HG03175 (cell line): ENCODE data around the gene PTGR1.
"Not testable (repeated sequence)": the region's sequence is repeated elsewhere in the genome, so short reads cannot be mapped to it uniquely, and the experiment has no call there.

ENCODE experiments used
- ATAC-seq: cut with Tn5 transposase; IDR thresholded peaks from one replicate; pipeline ENCODE4 v1.9.1; 2021; ENCODE audit warnings: mild to moderate bottlenecking, moderate library complexity; ENCODE audit not compliant: unreplicated experiment

The PTGR1 gene

DNA sequence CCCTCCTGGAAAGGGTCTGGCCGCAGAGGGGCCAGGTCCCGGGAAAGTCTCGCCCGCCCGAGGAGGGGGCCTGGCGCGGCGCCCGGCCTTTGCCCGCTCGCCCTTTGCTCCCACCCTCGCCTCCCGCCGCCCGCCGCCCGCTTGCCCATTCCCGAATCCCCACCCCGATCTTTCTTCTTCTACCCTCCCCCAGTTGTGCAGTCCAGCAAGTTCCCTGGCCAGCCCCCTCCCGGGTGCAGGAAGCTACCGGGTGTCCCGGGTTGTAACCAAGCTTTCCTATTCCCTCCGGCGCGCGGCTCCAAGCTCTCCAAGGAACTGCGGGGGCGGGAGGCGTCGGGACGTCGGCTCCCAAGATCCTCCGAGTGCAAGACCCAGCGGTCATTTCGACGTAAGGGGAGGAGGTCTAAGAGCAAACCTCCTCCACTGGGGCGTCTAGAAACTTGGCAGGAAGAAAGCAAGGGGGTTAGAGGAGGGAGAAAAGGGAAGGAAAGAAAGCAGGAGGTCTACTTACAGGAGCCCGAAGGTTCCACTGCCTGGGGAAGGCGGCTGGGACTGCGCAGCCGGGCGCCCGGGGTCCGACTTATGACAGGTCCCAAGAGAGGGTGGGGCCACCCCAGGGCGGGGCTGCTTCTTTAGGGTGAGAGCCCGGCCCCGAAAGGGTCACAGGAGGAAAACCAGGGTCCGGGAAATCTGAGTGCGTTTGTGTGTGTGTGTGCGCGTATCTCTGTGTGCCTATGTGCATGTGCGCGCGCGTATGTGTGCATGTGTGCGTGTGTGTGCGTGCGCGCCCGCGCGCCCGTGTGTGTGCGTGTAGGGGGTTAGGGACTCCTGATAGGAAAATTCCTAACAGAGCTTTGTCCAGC lies at the start of gene PTGR1:
PTGR1 (minus strand) TSS at position 556 of the 863 bp plus-strand sequence. CDS start 2,225 bp downstream, outside the sequence.
- ATAC-seq, result no peak

DNA sequence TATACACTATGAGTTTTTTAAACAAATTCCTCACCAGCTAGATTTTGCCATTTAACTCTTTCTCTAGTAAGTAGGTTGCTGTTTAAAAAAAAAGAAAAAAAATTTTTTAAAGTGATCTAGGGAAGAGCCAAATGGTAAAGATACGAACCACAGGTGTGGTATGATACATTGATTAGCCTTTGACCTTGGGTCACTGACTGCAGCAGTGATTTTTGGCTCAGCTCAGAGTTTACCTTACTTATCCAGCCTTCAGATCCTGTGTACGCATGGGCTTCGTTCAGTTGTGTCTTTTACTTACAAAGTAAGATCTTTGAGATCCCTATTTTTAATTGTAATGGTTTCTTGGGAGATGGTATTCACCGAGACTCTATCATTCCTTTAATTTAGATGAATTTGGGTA lies 49.6 kb upstream of the PTGR1 start:
- ATAC-seq, result no peak

DNA sequence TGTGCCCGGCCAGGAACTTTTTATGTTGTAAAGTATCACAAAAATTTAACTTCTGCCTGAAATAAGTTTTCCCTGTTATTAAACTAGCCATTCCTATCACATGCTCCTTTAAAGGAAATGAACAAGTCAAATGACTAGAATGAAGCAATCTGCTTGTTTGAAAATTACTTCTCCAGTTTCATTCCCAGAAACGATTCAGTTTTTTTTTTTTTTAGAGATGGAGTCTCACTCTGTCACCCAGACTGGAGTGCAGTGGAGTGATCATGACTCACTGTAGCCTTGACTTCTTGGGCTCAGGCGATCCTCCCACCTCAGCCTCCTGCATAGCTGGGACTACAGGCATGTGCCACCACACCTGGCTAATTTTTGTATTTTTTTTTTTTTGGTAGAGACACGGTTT lies 48.6 kb upstream of the PTGR1 start:
- ATAC-seq, result no peak

DNA sequence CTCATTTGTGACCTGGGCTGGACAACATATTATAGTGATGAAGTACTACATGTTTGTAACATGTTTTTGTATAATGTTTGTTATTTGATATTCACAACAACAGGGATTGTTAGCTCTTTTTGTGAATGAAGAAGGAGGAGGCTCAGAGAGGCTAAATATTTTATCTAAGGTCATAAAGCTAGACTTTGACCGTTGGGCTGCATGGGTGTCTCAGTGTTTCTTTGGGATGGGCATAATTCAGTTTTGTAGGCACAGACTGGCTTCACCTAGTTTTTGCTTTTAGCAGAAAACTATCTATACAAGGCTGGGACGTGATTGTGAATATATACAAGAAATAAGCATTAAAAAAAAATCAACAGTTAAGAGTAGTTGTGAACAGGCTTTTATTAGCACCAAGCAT lies 47.0 kb upstream of the PTGR1 start:
- ATAC-seq, result no peak

DNA sequence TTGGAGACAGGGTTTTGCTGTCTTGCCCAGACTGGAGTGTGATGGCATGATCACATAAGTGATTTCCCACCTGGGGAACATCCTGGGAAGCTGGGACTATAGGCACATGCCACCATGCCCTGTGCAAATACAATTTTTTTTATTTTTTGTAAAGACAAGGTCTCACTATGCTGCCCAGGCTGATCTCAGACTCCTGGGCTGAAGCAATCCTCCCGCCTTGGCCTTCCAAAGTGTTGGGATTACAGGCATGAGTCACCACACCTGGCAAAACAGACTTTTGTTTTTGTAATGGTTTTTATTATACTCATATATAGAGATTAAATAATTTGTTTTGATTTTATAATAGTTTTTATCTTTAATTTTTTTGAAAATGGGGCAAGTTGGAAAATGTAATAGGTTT lies 46.4 kb upstream of the PTGR1 start:
- no peak for ATAC-seq

DNA sequence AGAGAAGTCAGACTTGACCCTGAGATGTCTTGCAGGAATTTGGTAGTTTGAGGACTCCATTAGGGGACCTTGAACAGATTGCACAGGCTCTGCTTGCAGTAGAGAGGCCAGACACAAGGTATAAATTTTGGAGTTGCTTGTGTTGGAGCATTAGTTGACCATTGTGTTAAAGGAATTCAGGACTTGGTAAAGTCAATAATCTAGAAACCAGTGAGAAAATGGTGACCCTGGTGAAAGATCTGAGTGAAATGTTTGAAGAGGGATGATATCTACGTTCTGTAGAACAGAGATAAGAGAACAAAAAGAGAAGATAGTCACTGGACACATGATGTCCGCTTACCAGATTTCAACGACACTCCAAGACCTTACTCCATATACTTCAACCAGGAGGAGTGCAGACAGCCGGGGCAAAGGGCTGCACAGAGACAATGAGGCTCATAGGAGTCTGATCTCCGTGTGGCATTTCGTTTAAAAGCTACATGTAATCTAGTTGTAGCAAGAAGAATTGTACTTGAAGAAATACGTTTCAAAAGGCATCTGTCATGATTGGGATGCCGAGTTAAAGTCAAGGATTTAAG lies 44.8 kb upstream of the PTGR1 start:
- ATAC-seq, result no peak

DNA sequence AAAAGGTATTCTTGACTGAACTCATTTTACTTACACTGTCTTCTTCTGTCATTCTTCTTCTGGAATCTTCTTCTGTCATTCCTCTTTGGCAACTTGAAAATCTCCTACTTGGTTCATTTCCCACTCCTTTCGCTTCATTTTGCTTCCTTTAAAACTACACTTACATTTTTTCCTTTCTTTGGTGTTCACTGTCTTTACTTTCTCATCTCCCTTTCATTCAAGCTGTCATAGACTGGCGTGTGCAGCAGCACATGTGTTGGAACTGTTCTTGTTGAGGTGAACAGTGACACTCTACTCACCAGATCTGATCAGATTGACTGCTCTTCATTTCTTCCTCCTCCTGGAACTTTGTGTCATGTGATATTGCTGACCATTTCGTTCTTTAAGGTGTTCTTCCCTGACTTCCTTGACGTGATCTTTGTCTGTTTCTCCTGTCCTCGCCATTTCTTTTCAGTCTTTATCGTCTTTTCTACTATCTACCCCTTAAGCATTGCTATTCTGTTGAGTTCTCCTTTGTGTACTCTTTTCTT lies 38.0 kb upstream of the PTGR1 start:
- ATAC-seq, result no peak

DNA sequence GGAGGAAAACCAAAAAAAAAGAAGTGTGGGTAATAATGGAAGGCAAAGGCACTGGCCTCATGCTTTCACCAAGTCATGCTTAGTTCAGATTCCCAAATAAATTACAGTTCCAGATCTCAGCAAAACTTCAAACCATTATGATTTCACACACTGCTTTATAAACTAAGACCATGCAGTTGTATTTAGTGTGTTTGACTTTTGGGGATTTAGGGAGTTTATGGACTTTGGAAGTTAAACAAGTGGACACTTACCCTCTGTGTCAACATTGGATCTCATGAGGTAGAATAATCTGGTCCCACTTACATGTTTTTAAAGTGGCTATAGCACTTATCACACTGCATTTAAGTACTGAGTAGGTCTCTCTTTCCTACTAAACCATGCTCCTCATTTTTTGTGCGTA lies 35.4 kb upstream of the PTGR1 start:
- ATAC-seq, result no peak

DNA sequence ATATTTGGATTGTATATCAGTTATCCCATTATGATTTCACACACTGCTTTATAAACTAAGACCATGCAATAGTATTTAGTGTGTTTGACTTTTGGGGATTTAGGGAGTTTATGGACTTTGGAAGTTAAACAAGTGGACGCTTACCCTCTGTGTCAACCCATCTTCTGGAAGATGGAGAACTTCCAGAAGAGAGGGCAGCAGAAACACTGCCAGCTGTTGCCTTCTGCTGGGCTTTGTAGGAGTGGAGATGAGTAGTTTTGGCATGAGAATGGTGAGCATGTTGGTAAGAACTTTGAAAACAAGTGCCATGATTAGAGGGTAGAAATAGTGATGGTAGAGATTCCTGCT lies 33.9 kb upstream of the PTGR1 start:
- ATAC-seq, result no peak

DNA sequence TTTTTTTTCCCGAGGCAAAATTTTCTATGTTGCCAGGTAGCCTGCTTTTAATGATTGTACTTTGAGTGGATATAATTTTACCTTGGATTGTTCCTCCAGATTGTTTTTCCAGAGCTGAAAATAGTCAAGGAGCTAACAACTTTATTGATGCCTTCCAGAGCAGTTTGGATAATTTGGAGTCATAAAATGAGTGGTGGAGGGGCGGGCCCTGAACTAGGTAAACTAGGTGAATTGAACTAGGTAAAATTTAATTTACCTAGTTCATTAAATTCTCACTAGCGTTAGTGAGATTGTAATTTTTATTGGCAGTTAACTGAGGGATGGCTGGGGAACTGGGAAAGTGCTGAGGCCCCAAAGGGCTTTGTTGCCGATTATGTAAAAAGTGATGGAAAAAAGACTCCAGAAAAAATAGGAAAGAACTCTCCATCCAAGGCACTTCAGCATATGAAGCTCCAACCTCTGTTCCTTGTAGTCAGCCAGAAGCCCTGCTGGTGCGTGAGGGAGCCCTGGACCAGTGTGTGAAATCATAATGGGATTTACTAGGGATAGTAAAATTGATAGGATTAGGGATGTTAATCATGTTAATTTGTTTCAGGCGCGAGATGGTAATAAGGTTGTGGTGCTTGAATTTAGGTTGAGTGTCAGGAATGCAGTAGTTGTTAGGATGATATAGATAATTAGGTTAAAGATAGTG lies 33.4 kb upstream of the PTGR1 start:
- ATAC-seq, result no peak

DNA sequence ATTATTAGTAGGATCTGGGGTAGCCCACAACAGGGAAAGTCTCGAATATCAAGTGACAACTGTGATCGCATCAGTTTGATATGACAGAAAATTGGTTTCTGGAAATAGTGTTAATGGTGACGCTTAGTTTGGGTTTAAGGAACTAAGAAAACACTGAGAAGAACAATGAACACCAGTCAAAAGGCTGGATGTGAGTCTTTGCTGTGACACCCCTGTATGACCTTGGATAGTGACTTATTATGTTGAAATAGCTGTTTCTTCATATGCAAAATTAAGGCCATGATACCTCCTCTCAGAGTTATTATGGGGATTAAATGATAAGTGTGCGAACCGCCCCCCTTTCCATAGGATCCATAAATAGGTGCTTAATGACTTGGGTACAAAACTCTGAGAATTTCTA lies 32.6 kb upstream of the PTGR1 start:
- no peak for ATAC-seq

DNA sequence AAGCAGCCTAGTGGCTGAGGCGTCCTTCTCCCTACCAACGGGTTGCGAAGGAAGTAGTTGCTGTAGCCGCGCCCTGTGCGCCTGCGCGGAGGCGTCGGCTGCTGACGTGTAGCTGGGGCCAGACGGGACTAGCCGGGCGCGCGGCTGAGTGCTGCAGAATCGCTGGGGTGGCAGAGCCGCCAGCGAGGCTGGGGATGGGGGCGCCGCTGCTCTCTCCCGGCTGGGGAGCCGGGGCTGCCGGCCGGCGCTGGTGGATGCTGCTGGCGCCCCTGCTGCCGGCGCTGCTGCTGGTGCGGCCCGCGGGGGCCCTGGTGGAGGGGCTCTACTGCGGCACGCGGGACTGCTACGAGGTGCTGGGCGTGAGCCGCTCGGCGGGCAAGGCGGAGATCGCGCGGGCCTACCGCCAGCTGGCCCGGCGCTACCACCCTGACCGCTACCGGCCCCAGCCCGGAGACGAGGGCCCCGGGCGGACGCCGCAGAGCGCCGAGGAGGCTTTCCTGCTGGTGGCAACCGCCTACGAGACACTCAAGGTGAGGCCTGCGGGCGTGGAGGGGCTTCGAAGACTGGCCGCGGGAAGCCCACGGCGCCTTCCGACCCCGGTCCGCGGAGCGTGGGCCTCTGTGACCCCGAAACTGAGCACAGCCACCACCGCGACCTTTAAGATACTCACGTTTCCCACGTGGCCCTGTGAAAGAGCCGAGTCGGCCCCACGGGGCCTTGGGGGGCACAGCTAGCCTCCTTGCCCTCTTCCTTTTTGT lies 31.9 kb upstream of the PTGR1 start, which contains the start of gene DNAJC25:
DNAJC25 (plus strand) TSS at position 121 of the 758 bp plus-strand sequence; CDS start at position 195, 74 bp downstream.
- ATAC-seq, result peak; percentile 97

DNA sequence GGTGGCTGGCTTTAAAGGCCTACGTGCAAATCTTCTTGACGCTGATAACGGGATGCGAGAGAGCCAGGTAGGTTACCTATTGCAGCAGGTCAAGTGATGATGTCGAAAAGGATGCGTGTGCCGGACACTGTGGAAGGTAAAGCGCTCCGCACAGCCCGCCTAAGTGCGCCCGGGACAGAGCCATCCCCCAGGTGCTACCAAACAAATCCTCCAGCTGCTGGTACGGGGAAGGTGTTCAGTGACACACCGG lies 31.4 kb upstream of the PTGR1 start:
- no peak for ATAC-seq

DNA sequence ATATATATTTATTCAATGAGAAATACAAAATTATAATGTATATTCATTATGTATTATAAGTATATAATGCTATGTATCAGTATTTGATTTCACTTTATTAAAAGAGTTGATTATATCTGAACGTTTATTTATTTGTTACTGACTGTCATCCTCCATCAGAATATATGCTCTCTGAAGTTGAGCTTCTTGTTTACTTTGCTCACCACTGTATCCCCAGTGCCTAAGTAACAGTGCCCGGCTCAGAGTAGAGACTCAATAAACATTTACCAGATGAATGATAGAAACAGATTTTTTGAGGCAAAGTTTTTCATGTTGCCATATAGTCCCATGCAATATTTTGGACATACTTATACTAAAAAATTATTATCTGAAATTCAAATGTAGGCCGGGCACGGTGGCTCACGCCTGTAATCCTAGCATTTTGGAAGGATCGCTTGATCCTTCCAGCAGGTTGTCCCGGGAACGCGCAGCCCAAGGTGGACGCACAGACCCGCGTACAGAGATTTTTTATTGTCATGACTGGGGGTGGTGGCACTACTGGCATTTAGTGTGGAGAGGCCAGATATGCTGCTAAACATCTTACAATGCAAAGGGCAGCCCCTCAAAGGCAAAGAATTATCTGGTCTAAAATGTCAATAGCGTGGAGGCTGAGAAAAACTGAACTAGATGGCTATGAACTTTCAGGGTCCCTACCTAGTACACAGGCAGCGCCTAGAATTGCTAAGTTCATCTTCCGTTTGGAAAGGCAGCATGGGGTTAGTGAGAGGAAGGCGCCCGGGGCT lies 30.9 kb upstream of the PTGR1 start:
- peak; percentile 29 for ATAC-seq

DNA sequence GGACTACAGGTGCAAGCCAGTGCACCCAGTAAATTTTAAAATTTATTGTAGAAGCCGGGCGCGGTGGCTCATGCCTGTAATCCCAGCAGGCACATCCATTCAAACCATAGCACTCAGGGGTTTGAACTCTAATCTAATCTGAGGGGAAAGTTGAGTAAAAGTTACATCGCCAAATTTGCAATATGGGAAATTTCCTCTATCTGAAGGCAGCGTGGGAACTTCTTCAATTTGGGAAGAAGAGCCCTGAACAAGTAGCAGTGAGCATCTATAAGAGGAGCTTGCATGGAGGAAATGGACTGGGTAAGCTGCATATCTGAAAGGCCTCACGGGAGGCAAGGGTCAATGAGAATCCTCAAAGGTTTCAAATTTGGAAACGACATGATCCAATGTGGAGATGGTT lies 29.0 kb upstream of the PTGR1 start:
- no peak for ATAC-seq

DNA sequence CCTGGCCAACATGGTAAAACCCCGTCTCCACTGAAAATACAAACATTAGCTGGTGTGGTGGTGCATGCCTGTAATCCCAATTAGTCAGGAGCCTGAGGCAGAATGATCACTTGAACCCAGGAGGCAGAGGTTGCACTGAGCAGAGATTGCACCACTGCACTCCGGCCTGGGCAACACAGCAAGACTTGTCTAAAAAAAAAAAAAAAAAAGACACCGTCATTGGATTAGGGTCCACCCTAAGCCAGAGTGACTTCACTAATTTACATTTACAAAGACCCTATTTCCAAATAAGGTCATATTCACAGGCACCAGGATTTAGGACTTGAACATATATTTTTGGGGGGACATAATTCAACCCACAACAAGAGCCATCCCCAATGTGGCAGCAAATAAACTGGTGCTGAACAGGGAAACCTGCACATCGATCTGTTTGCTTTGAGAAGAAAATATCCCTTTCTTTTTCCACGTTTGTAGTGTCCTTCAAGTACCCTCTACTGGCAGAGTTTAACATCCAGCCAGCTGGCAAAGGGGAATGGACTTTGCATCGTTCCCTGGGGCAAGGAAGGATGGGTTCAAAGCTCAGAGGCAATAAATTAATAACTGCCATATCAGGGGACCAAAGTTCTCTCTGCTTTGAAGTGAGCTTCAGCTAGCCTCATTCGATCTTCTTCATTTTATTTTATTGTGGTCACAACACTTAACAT lies 28.0 kb upstream of the PTGR1 start:
- no peak for ATAC-seq

DNA sequence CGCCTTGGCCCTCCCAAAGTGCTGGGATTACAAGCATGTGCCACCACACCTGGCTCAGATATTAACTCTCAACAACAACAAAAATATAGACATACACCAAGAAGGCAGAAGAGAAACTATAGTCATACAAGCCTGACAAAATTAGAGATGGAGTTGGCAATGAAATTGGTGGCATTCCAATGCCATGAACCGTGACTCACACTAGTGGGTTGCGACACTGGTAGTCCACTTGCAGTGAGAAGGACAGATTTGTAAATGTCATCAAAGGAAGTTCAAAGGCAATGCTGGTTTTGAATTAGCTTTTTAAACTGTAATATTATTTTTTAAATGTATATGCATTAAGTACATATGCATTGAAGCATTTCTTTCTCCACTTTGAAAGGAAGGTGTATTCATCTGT lies 23.2 kb upstream of the PTGR1 start:
- ATAC-seq, result no peak

DNA sequence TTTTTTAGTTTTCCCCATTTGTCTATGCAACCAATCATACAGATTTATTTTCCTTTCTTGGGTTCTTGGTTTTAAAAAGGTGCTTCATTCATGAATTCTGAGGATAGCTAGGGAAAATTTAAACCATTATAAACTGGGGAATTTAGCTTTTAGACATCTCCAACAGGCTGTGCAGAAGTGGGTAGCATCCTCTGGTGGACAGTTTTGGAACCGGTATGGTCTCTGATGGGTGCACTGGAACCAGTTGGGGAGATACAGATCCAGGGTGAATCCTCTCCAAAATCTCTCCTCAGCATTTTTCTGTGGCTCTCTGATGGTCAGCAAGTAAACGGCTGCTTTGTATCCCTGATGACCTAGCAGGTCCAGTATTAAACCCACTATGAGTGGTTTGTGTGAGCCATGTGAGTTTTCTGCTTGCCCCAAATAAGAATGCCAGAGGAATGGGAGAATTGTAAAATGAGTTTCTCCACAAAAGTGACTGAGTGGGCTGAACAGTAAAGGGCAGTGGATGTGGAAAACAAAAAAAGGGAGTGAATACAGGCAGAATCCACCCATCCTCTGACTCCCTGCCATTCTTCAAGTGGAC lies 22.5 kb upstream of the PTGR1 start:
- ATAC-seq, result no peak

DNA sequence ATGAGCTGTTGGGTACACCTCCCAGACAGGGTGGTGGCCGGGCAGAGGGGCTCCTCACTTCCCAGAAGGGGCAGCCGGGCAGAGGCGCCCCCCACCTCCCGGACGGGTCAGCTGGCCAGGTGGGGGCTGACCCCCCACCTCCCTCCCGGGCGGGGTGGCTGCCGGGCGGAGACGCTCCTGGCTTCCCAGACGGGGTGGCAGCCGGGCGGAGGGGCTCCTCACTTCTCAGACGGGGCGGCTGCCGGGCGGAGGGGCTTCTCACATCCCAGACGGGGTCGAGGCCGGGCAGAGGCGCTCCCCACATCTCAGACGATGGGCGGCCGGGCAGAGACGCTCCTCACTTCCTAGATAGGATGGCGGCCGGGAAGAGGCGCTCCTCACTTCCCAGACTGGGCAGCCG lies 17.9 kb upstream of the PTGR1 start:
- not testable (repeated sequence) for ATAC-seq

DNA sequence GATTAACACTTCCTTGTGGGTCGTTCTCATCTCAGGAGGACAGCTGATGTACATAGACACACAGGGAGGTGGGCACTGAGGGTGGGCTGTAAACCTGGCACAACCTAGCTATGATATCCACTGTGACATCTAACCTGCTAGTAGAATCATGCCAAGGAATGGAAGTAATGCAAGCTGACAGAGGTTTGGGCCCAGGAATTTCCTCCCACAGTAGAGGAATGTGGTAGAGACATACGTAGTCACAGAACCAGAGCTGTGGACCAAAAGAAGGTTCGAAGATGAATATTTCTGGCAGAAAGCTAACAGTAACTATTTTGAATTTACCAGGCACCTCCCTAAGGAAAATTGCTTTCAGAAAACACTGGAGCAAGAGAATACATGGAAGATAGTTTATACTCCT lies 16.5 kb upstream of the PTGR1 start:
- no peak for ATAC-seq
